ENCODE data around the gene NDNF.

GRCh38 chr4:121034017-121034416 lies 38.3 kb downstream of the NDNF start:
- TF ChIP-seq EZH2 (IDR thresholded peaks at IDR 0.05) (no peak), CTCF (IDR thresholded peaks at IDR 0.05 in 2 of 3, conservative IDR thresholded peaks at IDR 0.05 in 1 of 3; ENCODE audit: borderline replicate concordance in 1 of 3, insufficient read depth in 1 of 3, low read depth in 2 of 3, low read length in 2 of 3) (no peak), POLR2AphosphoS5 (IDR thresholded peaks at IDR 0.05; ENCODE audit: low read depth, low read length) (no peak), ZBTB33 (IDR thresholded peaks at IDR 0.05; ENCODE audit: extremely low read depth, insufficient replicate concordance, low read length) (no peak), POLR2A (IDR thresholded peaks at IDR 0.05; ENCODE audit: borderline replicate concordance, extremely low read depth, insufficient read depth, insufficient read length) (no peak), REST (IDR thresholded peaks at IDR 0.05; ENCODE audit: low read depth) (no peak), EGR1 (IDR thresholded peaks at IDR 0.05; ENCODE audit: low read depth) (no peak), JUND (IDR thresholded peaks at IDR 0.05) (no peak), ZFX (IDR thresholded peaks at IDR 0.05) (no peak), ATF3 (IDR thresholded peaks at IDR 0.05) (no peak), SP1 (IDR thresholded peaks at IDR 0.05; ENCODE audit: low read depth) (no peak), CEBPB (IDR thresholded peaks at IDR 0.05; ENCODE audit: low read depth) (no peak), SIN3A (IDR thresholded peaks at IDR 0.05; ENCODE audit: low read depth) (no peak)

Data from HCT116 (cell line).